Measurements from ENCODE around the gene ATOSB.

GRCh38 chr9:35111001-35111933 is 4.4 kb downstream of the ATOSB start:
- no peak for TF ChIP-seq SP2 (IDR thresholded peaks at IDR 0.05; ENCODE audit: low read length)
- TF ChIP-seq EGR1 (IDR thresholded peaks at IDR 0.05; ENCODE audit: borderline replicate concordance, low read depth, low read length), result no peak
- TF ChIP-seq SAP30 (IDR thresholded peaks at IDR 0.05; ENCODE audit: insufficient read depth, insufficient replicate concordance, low read length), result no peak
- no peak for TF ChIP-seq CTCF (IDR thresholded peaks at IDR 0.05; ENCODE audit: control extremely low read depth in 1 of 3, insufficient read depth in 1 of 3, low read depth in 1 of 3, low read length in 3 of 3)
- no peak for TF ChIP-seq MAX (IDR thresholded peaks at IDR 0.05)
- TF ChIP-seq POLR2AphosphoS5 (IDR thresholded peaks at IDR 0.05; ENCODE audit: low read depth, low read length), result no peak
- no peak for TF ChIP-seq EP300 (IDR thresholded peaks at IDR 0.05; ENCODE audit: borderline replicate concordance in 1 of 2, low read depth in 2 of 2, low read length in 2 of 2)
- no peak for TF ChIP-seq TCF12 (IDR thresholded peaks at IDR 0.05; ENCODE audit: low read depth, low read length)
- TF ChIP-seq POLR2A (IDR thresholded peaks at IDR 0.05; ENCODE audit: control extremely low read depth in 1 of 2, low read depth in 2 of 2, low read length in 2 of 2), result 0 out of 3 replicates have a peak, but pooled peaks of 1 of the 2 experiments have one; percentile 21
- TF ChIP-seq JUN (IDR thresholded peaks at IDR 0.05; ENCODE audit: low read depth, low read length), result no peak
- no peak for TF ChIP-seq GABPA (IDR thresholded peaks at IDR 0.05; ENCODE audit: borderline replicate concordance, insufficient read depth, low read length)

Data from H1 (cell line).